GM19025 (cell line): ENCODE data around the gene LCE3C.
"Not testable (repeated sequence)": the region's sequence is repeated elsewhere in the genome, so short reads cannot be mapped to it uniquely, and the experiment has no call there.

ENCODE experiments used
- ATAC-seq: cut with Tn5 transposase; IDR thresholded peaks from one replicate; pipeline ENCODE4 v1.9.1; 2021; ENCODE audit warnings: mild to moderate bottlenecking, low read depth, moderate library complexity; ENCODE audit not compliant: unreplicated experiment

The LCE3C gene, protein sequence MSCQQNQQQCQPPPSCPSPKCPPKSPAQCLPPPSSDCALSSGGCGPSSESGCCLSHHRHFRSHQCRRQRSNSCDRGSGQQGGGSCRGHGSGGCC

DNA sequence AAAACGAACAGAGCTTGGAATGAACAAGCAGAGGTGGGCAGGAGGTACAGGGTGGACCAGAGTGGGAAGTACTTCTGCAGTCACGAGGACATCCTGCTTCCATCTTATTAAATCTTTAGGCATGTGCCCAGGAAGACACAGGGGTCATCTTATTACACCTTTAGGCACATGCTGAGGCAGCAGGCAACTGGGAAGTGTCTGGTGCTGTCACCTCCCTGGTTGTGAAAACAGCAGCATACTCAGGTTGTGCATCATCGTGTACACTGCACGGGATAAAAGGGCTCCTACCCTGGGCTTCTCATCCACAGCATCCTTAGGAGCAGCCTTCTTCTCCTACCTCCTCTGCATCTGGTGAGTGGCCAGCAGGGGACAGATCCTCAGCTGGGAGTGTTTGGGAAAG lies at the start of gene LCE3C:
Gene LCE3C, plus strand, starts transcription at position 301 of the 400 bp plus-strand sequence. CDS start 498 bp downstream, outside the sequence.
- ATAC-seq, result no peak

DNA sequence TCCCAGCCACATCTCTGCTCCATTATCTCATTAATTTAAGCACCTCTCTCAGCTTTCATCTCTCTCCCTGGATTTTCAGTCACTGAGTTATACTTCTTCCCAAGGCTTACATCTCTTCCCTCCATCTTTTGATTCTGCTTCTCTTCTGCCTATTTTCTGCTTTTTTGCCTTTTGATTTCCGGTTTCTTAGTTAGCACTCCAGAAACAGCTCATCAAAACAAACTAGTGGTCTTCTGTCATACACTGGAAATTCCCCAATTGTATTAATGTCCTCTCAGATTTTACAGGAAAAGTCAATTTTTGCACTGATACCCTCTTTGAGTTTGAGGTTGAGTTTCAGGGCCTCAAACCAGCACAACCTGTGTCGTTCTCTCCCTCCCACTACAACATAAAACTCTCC lies 34.9 kb upstream of the LCE3C start:
- no peak for ATAC-seq

DNA sequence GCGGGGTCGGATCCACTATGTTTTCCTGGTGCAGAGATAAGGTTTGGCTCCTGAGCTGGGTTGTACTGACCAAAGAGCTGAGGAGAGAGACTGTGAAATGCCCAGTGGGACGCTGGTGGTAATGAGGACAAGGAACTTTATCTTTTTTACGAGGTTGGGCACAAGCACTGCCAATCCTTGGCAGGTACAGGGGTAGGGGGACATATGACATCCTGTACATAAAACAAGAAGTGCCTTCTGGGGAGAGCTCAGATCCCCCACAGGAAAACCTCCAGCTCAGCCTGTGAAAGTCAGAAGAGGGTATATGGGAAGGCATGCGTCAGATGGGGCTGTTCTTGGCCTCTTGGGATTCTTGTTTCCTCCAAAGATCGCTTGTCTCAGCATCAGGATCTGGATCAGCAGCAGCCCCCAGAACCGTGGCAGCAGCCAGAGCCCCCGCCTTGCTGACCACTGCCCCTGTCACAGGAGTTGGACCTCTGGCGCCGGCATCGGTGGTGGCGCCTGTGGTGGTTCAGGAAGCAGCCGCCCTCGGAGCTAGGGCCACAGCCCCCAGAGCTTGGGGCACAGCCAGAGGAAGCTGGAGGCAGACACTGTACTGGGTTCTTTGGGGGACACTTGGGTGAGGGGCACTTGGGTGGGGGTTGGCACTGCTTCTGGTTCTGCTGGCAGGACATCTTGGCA lies 34.4 kb upstream of the LCE3C start:
- ATAC-seq, result no peak

DNA sequence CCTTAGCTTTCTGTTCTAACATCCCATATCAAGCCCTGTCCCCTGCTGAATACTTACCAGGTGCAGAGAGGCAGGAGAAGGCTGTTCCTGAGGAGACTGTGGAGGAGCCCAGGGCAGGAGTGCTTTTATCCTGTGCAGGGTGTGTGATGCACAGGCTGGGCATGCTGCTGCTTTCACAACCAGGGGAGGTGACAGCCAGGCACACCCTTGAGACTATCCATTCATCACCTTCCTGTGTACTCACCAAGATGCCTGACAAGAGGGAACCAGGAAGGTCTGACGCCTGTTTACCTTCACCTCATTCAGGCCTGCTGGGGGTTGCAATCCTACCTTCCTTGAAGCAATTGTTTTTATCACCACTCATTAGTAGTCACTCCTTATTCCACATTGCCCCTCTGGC lies 33.4 kb upstream of the LCE3C start, which contains the start of gene LCE3E:
Gene LCE3E, minus strand, starts transcription at position 100 of the 400 bp plus-strand sequence. CDS start 572 bp downstream, outside the sequence.
- no peak for ATAC-seq

DNA sequence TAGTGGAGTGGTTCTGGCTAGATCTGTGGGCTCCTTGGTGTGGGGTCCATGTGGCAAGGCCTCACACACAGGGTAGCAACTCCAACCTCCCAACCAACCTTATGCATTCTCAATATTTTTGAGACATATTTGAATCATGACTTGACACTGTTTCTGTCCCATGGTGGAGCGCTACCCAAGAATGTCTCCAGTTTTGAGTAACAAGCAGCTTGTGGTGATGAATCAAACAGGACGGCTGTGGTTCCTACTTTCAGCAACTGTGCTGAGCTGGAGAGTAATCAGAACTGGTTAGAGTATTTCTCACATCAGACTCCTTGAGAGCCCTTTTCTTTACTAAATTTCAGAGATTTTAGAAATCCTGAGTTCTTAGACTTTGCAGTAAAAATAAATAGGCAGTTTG lies 22.9 kb upstream of the LCE3C start:
- no peak for ATAC-seq

DNA sequence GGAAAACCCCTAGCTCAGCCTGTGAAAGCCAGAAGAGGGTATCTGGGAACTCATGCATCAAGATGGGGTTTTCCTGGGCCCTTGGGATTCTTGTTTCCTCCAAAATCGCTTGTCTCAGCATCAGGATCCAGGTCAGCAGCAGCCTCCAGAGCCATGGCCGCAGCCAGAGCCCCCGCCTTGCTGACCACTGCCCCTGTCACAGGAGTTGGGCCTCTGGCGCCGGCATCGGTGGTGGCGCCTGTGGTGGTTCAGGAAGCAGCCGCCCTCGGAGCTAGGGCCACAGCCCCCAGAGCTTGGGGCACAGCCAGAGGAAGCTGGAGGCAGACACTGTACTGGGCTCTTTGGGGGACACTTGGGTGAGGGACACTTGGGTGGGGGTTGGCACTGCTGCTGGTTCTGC lies 20.5 kb upstream of the LCE3C start:
- ATAC-seq, result not testable (repeated sequence)

DNA sequence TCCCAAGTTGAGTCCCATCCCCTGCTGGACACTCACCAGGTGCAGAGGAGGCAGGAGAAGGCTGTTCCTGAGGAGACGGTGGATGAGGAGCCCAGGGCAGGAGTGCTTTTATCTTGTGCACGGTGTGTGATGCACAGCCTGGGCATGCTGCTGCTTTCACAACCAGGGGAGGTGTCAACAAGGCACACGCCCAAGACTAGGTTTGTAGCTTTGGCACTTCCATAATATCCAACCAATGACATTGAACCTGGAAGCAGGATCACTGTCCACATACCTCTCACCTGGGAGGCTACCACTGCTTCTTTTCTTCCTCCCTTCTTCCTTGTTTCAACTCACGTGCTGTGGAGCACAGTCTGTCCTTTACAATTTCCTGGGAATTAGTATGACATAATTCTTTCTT lies 19.6 kb upstream of the LCE3C start, which contains the start of gene LCE3D:
Gene LCE3D, minus strand, starts transcription at position 84 of the 400 bp plus-strand sequence. CDS start 580 bp downstream, outside the sequence.
- no peak for ATAC-seq

DNA sequence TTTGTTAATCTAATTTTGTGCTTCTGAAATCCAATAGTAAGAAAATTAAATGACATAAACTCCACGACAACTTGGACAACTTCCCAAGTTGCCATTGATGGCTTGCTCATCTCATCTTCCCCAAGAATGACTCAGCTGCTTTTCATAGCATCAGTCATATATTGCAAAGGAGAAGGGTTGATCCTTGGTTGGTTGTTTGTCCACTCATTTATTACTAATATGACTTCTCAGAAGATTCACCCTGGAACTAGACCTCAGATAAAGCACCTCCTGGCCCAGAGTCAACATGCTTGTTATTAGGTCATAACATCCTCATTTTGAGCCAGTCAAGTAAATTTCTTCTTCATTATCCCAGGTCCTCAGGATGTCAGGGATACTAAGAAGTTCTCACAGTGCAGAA lies 17.4 kb upstream of the LCE3C start:
- no peak for ATAC-seq

DNA sequence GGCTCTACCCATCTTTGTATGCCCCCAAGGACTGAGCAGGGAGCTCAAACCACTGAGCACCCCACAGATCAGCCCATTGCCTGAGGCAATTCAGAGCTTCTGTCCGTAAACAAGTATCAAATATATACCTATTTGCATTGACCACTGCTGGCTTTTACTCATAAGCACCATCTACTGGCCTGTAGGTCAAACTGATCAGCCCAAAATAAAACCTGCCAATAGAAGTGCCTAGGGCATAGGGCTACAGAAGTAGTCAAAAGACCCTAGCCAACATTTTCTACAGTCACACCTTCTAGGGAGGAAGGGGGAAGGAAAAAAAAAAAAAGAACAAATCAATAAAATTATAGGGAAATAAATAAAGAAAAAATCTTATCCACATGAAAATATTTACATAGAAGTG lies 14.4 kb upstream of the LCE3C start:
- ATAC-seq, result no peak

DNA sequence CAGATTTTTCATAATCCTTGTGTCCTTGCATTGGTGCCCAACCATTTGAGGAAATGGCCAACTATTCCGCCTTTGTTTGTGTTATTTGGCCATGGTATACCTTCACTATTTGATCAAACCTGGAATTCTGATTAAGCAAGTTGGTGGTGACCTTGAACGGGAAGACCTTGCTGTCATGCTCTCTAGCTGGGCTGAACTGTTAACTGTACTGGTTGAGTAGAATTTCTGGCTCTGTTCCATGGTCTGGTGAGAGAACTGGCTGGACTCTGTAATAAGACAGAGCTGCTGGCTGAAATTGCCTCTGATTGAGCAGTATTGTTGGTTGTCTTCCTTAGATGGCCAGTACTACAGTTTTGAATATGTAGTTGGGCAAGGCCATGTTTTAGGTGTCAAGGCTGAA lies 3.0 kb upstream of the LCE3C start:
- no peak for ATAC-seq

DNA sequence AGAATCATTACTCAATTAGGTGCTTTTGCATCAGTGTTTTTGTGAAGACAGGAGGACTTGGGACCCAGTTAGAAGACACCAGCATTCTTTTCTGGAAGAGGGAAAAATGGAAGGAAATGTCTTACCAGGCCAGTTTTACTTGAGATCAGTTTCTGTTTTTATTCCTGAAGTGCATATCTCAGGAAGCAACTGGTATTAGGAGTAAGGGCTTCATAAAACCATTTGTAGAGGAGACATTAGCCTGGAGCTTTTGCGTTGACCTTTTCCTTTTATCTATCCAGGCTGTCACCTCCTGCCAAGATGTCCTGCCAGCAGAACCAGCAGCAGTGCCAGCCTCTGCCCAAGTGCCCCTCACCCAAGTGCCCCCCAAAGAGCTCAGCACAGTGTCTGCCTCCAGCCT lies 13.5 kb downstream of the LCE3C start, which contains the start of gene LCE3B:
Gene LCE3B, plus strand, starts transcription at position 301 of the 400 bp plus-strand sequence. Its CDS starts 0 bp downstream, at position 301.
- ATAC-seq, result no peak

DNA sequence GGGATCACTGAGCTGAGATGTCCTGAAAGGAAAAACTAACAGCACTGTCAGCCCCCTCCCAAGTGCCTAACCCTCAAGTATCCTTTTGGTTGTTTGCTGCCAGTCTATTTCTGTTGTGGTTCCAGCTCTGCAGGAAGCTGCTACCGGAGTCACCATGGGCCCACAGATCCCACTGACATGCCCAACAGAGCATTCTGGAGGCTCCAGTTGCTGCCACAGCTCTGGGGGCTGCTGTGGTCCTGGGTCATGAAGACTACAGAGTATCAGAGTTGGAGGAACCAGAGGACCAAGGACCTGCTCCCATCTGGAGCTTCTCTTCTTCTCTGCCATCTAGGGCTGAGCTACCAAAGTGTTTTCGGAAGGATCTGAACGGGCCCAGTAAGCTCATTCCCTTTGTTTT lies 22.0 kb downstream of the LCE3C start:
- ATAC-seq, result no peak

DNA sequence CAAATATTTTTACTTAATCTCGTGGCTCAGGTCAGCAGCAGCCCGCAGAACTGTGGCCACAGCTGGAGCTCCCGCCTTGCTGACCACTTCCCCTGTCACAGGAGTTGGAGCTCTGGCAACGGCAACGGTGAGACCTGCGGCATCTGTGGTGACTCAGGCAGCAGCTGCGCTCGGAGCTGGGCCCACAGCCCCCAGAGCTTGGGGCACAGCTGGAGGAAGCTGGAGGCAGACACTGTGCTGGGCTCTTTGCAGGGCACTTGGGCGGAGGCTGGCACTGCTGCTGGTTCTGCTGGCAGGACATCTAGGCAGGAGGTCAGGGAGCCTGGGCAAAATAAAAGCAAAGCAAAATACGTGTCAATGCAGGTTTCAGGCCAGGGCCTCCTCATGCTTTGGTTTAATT lies 22.8 kb downstream of the LCE3C start, which contains the start of gene LCE3A:
Gene LCE3A, minus strand, starts transcription at position 301 of the 400 bp plus-strand sequence. Its CDS starts 0 bp downstream, at position 301.
- no peak for ATAC-seq

DNA sequence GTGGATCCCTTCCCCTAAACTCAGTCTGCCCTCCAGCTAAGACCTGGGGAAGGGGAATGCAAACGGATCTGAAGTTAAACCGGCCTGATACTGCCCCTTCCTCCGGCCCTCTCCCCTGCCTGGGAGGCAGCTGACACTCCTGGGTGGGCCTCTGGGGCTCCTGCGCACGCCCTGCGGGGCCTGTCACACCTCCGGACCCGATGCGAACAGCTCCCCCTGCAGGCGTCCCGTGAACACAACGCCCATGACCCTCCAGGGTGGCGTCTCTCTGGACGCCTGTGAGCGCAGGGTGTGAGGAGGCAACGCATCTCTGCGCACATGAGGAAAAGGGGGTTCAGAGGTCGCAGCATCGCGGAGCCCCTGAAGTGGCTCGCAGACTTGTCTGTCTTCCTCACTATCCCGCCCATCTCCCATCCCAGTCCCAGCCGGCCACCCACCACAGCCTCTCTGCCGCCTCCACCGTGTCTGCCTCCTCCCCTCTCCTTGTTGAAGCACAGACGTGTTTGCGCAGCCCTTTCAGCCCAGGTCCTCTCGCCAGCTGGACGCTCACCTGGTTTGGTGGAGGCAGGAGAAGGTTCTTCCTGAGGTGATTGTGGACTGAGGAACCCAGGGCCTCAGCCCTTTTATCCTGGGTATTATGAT lies 23.3 kb downstream of the LCE3C start:
- no peak for ATAC-seq

DNA sequence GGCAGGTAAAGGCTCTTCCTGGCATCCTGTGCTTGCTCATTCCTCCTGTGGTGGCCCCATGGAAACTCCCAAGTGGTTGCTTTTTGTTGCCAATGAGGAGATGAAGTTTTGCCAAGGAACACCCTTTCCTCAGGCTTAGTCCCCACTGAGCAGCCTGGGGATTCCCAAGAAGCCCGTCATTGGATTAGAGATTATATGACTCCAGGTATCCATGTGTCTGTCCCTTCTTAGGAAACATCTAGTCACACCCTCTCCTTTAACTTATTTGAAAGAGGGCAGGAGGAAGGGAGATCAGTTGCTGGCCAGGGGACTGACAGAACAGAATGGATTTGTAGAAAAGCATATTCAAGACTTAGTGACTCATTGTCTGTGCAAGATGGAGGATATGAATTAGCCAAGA lies 26.7 kb downstream of the LCE3C start:
- no peak for ATAC-seq

DNA sequence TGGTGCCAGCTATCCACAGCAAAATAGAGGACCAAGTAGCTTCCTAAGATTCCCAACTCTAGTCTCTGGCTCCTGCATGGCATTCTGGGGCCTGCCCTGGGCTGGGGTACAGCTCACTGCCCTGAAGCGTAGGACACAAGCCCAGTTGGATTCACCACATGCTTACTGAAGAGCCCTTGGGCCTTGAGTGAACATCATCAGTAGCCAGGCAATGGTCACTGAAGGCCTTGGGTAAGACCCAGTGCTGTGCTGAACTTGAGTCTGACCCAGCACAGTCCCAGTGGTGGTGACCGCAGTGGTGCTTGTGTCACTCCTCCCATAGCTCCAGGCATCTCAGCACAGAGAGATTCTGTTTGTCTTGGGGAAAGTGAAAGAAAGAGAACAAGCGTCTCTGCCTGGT lies 30.6 kb downstream of the LCE3C start:
- no peak for ATAC-seq

DNA sequence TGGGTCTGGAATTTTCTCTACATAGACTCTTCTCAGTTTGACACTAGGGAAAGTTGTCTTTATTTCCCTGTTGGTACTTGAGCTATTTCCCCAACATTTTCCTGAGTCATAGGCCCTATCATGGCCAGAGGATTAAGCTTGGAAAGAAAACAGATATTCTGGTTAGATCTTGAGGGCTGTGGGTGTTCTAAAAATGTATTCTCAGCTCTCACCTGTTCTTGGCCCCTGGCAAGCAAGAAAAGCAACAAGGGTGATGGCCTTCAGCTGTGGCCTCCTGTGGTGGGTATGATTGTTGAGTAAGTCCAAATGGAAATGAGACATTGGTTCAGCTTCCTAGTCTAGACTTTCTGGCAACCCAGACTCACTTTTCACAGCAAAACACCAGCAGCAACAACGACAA lies 40.3 kb downstream of the LCE3C start:
- no peak for ATAC-seq

DNA sequence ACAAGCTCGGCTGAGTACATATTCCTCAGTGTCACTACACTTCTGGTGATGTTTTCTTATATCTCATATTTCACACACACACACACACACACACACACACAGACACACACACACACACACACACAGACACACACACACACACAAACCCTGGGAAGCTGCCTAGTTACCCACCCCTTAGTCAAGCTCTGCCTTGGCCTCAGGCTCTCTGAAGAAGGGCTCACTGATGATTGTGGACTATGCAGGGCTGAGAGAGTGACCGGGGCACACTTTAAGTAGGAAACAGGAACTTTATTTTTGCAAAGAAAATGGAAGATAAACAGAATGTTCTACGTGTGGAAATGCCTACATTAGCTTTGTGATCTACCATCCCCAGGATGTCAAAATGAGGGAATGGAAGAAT lies 43.9 kb downstream of the LCE3C start:
- no peak for ATAC-seq

DNA sequence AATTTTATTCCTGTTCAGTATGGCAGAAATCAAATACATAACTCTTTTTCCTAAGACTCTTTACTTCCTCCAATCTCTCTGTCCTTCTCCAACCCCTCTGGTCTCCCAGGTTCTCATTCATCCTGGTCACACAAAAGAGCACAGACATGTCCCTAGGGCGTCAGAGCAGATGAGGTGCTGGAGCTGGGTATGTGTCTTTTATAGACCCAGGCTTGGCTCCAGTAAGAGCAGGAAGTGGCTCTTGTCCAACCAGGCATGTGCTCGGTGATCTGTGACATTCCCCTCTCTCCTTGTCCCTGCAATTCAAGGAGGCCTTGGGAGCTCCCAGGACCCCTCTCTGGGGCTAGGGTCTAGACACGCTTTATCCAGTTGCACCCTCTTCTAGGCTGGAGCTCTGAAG lies 45.1 kb downstream of the LCE3C start:
- no peak for ATAC-seq

DNA sequence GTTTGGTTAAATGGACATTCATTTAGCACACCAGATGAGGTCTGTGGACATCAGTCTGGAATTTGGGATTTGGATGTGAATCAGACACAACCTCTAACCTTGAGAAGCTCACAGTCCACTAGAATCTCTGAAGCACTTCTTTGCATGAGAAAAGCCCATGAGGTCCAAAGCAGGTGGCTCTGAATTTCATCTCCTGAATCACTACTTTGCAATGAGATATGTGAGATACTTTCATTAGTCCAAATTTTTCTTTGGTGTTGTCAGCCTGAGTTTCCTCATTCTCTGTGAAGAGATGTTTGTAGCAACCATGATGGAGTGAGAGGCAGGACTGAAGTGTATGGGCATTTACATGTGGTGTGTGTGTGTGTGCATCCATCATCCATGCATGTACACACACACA lies 46.6 kb downstream of the LCE3C start:
- ATAC-seq, result no peak
